GM20000 (cell line): ENCODE results near the gene TMEM52.

Experiments
- DNase-seq: peaks from one replicate; pipeline ENCODE4 v3.0.0; 2012; ENCODE audit warnings: low spot score
- CTCF ChIP-seq: IDR thresholded peaks from 2 replicates; pipeline ENCODE4 v1.5.1; 2012; ENCODE audit warnings: mild to moderate bottlenecking, control low read depth; ENCODE audit errors: extremely low read depth, missing control alignments

The TMEM52 gene

GRCh38 chr1:1900883-1901640 lies 18.0 kb downstream of the TMEM52 start:
- TF ChIP-seq CTCF = no peak
- no peak for DNase-seq

- no peak for TF ChIP-seq CTCF
- DNase-seq = no peak
These were observed 19.1 kb downstream of the TMEM52 start for GRCh38 chr1:1899967-1900327.

GRCh38 chr1:1899266-1899966 lies 19.7 kb downstream of the TMEM52 start:
- DNase-seq = no peak
- TF ChIP-seq CTCF = peak; percentile 43

- TF ChIP-seq CTCF = no peak
- DNase-seq = no peak
These were observed 20.7 kb downstream of the TMEM52 start for GRCh38 chr1:1898246-1898933.

- DNase-seq = no peak
- TF ChIP-seq CTCF = no peak
These were observed 23.4 kb downstream of the TMEM52 start for GRCh38 chr1:1895456-1896336.

GRCh38 chr1:1895060-1895418 lies 24.0 kb downstream of the TMEM52 start:
- no peak for TF ChIP-seq CTCF
- DNase-seq = no peak
